ENCODE measurements around the gene ZNF80.
"Not testable (repeated sequence)": the region's sequence is repeated elsewhere in the genome, so short reads cannot be mapped to it uniquely, and the experiment has no call there.

The ZNF80 gene

GRCh38 chr3:114237478-114237877 is at the start of gene ZNF80:
ZNF80 (minus strand) TSS chr3:114237578; CDS start chr3:114237074, 504 bp downstream.
- not testable (repeated sequence) for DNase-seq

DNA sequence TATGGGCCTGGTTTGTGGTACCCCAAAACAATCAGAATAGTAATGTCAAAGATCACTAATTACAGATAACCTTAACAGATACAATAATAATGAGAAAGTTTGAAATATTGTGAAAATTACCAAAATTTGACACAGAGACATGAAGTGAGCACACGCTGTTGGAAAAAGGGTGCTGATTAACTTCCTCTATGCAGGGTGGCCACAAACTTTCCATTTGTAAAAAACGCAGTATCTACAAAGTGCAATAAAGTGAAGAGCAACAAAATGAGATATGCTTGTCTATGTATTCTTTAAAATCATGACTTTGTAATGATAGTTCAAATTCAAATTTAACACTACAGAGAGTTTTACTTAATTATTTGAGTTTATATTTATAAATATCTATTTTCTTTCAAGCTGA is 48.9 kb upstream of the ZNF80 start:
- DNase-seq, result no peak

DNA sequence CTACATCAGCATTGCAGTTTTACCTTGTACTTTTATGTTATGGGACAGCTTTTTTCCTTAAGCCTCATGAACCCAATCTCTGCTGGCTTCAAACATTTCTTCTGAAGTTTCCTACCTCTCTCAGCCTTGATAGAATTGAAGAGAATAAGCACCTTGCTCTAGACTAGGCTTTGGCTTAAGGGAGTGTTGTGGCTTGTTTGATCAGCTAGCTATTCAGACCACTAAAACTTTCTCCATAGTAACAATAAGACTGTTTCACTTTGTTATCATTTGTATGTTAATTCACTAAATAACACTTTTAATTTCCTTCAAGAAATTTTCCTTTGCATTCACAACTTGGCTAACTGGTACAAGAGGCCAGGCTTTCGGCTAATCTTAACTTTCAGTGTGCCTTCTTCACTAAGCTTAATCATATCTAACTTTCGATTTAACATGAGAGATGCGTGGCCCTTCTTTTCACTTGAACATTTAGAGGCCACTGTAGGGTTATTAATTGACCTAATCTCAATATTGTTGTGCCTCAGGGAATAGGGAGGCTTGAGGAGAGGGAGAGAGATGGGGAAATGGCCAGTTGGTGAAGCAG is 48.4 kb upstream of the ZNF80 start:
- DNase-seq, result peak; percentile 65

GRCh38 chr3:114284644-114285043 is 47.3 kb upstream of the ZNF80 start:
- no peak for DNase-seq

- not testable (repeated sequence) for DNase-seq
Observed at GRCh38 chr3:114276856-114277255, 39.5 kb upstream of the ZNF80 start.

GRCh38 chr3:114274929-114275328 is 37.6 kb upstream of the ZNF80 start:
- DNase-seq, result no peak

DNA sequence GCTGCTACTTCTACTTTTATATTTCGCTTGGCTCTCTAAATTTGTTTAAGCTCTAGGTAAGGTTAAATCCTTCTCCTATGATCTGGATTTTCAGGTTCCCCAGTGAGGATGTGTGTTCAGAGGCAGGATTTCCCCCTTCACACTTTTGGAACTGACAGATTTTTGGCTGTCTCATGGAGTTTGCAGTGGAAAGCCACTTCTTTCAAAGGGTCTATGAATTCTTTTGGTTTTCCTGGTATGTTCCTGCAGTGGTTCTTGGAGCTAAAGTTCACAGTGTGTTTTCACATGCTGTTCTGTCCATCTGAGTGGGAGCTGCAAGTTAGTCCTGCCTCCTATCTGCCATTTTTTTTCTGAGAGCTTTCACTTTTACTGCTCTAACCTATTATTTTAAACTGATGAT is 34.9 kb upstream of the ZNF80 start:
- no peak for DNase-seq

DNA sequence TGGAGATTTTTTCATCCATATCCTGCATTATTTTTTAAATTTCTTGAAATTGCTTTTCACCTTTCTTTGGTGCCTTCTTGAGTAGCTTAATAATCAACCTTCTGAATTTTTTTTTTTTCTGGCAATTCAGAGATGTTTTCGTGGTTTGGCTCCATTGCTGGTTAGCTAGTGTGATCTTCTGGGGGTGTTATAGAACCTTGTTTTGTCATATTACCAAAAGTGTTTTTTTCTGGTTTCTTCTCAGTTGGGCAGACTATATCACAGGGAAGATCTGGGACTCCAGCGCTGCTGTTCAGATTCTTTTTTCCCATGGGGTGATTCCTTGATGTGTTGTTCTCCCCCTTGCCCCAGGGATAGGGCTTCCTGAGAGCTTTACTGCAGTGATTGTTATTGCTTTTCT is 32.6 kb upstream of the ZNF80 start:
- DNase-seq, result no peak

DNA sequence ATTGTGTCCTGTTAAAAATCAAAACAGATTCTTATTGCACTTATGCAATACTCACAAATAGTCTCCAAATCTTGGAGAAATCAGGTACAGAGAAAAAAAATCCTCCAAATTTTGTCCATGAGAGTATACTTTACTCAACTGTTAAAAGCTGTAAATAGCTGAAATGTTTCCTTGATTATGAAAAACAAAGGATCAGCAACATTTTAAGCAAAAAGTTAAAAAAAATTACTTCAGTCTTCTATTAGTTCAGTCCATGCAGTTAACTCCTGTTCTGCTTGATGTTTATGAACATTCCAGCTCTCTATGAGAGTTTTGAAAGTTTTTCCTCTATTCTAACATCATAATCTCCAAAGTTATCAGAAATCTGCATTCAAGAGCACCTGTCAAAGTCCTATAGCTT is 22.8 kb upstream of the ZNF80 start:
- DNase-seq, result no peak

DNA sequence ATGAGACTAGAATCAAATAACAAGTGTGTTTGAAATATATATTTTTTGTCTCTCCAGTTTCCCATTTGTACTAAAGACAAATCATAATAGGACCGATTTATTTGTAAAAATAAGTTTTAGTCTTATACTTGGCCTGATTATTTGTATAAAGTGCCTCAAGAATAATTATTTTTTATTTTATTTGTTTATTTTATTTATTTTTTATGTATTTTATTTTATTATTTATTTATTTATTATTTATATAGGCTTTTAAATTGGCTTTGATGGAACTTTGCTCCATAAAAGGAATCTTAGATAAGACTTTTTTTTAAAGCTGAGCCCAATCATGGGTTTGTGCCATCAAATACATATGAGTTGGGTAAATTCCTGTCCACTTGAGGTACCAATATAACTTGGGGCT is 22.2 kb upstream of the ZNF80 start:
- DNase-seq, result no peak

DNA sequence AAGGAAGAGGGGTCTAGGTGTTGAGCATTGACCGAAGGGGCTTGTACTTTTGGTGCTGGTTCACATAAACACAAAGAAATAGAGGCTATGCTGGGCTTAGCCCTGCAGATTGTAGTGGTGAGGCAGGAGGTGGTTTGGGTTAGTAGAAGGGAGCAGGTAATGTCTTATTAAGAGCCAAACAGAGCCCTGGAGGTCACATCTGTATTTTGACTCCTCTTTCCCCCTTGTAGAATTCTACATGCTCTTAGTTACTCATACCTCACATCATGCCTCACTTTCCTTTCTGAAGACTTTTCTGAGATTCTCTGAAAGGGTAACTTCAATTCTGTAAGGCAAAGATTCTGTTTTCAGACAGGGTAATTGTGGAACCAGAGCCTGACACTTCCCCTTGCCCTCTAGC is 16.1 kb upstream of the ZNF80 start:
- DNase-seq, result no peak

- no peak for DNase-seq
Observed at GRCh38 chr3:114252954-114253353, 15.6 kb upstream of the ZNF80 start.

- no peak for DNase-seq
Observed at GRCh38 chr3:114242947-114243346, 5.6 kb upstream of the ZNF80 start.

GRCh38 chr3:114241262-114241661 is 3.9 kb upstream of the ZNF80 start:
- DNase-seq, result no peak

GRCh38 chr3:114238146-114238785 is 888 bp upstream of the ZNF80 start:
- DNase-seq, result not testable (repeated sequence)

- no peak for DNase-seq
Observed at GRCh38 chr3:114235431-114235830, 1.9 kb downstream of the ZNF80 start.

DNA sequence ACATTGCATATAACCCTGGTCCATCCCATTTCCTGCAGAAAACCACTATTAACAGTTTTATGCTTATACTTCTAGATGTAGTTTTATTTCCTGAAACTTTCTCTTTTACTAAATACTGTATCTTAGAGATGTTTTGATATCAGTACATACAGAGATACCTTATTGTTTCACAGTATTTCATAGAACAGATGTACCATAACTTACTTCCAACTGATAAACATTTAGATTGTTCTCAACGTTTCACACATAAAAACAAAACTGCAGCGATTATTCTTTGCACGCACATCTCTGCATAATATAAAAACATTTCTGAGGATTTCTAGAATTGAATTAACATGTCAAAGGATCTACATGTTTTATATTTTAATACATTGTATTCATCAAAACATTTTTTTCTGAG is 2.6 kb downstream of the ZNF80 start:
- DNase-seq, result no peak

DNA sequence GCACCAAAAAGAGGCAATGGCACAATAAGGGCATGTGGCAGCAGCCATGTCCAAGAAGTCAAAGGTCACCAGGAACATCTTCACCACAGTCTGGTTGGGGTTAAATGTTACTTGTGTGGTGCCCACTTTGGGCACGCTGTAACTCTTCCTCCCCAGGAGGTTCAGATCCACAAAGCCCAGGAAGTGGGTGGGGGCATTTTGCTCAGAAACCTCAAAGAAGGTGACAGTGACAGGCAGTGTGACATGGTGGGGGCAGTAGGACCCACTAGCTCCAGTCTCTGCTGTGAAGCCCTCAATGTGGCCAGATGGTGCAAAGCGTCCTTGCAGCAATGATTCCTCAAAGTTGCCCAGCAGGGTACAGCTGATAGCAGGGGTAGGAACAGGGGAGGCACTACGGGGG is 5.8 kb downstream of the ZNF80 start:
- DNase-seq, result peak; percentile 69

DNA sequence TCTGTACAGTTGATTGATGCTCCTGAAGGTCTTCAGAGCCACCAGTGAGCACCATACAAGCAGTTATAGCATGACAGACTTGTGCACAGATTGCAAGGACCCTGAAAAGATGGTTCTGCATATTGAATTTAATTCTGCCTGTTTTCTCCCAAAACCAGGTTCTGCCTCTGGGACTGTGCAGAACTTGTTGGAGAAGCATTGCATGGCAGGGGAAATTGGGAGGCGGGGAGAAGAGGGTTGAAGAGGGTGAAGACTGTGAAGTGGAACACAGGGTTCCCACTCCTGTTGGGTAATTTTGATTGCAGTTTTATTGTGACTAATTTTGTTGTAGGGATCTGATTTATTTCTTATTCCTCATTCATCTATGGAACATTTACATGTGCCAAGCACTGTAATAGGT is 10.3 kb downstream of the ZNF80 start:
- no peak for DNase-seq

DNA sequence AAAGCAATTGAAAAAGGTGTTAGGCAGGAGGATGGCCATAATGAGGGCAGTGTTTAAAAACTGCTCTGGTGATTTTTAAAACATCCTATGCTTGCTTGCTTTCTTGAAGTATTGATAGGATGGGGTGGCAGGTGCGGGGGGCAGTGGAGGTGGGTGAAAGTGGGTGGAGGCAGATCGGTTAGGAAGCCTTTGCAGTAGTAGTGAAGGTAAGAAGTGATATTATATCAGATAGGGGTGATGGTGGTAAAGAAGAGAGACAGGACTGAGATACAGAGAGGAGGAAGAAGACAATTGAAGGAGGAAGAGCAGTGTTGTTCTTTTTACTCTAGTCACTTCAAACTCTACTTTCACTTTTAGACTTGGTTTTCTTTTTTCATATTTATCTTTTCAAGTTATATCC is 11.1 kb downstream of the ZNF80 start:
- DNase-seq, result no peak

- peak; percentile 77 for DNase-seq
Observed at GRCh38 chr3:114223143-114223542, 14.2 kb downstream of the ZNF80 start.

DNA sequence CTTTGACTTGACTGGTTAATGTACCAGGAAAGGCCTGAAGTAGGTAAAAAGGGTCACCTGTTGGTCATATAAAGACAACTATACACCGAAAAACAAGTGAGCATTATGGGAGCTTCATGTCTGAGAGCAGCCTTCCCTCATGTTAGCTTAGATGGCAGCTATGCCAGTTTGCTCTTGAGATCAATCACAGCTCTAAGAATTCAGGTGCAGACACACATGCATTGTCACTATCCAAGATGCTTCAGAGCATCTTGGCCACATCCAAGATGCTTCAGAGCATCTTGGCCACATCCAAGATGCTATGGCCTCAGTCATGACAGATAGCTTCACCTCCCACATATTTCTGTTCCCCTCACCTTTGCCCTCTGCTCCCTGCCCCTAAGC is 15.5 kb downstream of the ZNF80 start:
- no peak for DNase-seq

DNA sequence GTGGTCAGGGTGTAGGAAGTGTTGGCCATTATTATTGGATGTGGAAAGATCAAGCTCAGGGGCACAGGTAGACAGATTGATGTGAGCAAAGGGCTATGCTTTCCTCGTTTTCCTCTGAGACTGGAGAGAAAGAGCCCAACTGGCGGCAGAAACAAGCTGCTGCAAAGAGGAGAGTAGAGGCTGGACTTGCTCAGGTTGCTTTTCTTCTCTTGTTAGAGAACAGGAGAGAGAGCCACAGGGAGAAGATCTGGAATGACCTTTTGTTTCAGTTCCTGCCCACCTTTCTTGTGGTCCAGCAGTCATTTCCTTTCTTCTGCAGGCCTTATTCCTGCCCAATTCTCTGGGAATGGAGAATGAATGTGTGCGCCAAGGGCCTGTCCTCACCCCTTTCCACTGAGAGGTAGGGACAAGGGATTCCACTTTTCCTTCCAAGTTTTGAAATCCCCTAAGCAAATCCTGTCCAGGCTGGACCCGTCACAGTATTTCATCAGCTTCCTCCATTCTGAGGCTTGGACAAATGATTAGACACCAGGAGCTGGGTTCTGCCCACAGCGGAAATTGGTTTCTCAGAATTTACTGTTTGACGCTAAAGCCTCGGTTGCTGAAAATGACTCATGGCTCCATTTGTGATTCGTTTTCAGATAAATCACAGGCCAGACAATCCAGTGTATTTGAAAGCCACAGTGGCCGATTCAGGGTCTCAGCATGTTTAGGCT is 16.1 kb downstream of the ZNF80 start:
- peak; percentile 81 for DNase-seq

DNA sequence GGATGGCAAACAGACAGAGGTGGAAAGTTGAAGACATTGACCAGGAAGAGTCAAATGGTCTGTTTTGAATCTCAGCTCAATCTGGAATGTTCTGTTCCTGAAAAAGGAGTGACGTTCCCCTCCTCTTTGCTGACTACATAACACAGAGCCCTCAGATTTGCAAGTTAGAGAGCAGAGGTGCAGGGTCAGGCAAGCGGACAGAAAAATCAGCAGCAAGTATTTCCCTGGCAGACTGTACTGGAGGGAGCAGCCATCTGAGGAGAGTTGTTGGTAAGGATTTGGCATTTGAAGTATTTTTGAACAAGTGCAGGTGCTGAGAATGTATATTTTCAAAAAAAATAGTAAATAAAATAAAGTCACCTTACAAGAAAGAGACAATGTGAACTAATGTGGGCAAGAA is 17.6 kb downstream of the ZNF80 start:
- DNase-seq, result no peak

Measured in CD4-positive, alpha-beta T cell treated with Interleukin-4 for 4 hours (primary cell).